ENCODE measurements around the gene MBD5.

DNA sequence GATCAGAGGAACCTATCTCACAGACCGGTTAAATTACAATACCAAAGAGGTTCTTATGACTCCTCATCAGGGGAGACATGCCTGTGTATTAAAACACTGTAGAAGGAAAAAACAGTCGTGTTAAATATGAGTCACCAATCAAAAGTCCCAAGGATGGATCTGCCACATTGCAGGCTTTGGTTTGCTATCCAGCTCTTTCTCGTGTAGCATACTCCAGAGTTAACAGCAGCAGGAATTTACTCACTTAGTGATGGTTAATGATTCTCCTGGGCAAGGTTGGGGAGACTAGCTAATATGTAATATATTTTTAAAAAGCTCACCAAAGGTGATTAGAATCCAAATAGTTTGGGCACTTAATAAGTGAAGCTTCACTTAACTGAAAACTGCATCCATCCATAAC is 109.7 kb downstream of the MBD5 start:
- TF ChIP-seq, protein P1, sequence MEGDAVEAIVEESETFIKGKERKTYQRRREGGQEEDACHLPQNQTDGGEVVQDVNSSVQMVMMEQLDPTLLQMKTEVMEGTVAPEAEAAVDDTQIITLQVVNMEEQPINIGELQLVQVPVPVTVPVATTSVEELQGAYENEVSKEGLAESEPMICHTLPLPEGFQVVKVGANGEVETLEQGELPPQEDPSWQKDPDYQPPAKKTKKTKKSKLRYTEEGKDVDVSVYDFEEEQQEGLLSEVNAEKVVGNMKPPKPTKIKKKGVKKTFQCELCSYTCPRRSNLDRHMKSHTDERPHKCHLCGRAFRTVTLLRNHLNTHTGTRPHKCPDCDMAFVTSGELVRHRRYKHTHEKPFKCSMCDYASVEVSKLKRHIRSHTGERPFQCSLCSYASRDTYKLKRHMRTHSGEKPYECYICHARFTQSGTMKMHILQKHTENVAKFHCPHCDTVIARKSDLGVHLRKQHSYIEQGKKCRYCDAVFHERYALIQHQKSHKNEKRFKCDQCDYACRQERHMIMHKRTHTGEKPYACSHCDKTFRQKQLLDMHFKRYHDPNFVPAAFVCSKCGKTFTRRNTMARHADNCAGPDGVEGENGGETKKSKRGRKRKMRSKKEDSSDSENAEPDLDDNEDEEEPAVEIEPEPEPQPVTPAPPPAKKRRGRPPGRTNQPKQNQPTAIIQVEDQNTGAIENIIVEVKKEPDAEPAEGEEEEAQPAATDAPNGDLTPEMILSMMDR (conservative IDR thresholded peaks at IDR 0.05; ENCODE audit: low read length) = no peak
- TF ChIP-seq EZH2phosphoT487 (IDR thresholded peaks at IDR 0.05; ENCODE audit: borderline replicate concordance, low read depth, low read length) = no peak
